Osteoblast (primary cell): ENCODE measurements around the gene TSSC4. TPM values are rescaled to one million over a fixed set of nuclear protein-coding genes. Genes with fewer than 3 reads are reported as not detected.

Experiments
- DNase-seq: peaks from one replicate; pipeline ENCODE4 v3.0.0; 2011; ENCODE audit warnings: low spot score, mixed read lengths; ENCODE audit not compliant: insufficient read length; ENCODE audit errors: missing footprints
- H2AFZ ChIP-seq: 2 replicates; pipeline ENCODE4 v1.6.0; 2011; ENCODE audit warnings: mild to moderate bottlenecking, low read length
- H3K27ac ChIP-seq: 2 replicates; pipeline ENCODE4 v1.5.1; 2011; ENCODE audit warnings: mild to moderate bottlenecking, low read depth, low read length, moderate library complexity
- H3K27me3 ChIP-seq: 2 replicates; pipeline ENCODE4 v1.6.0; 2012; ENCODE audit warnings: mild to moderate bottlenecking, control low read depth, inconsistent platforms, low read length, moderate library complexity; ENCODE audit not compliant: insufficient read depth
- H3K36me3 ChIP-seq: 2 replicates; pipeline ENCODE4 v1.5.1; 2011; ENCODE audit warnings: mild to moderate bottlenecking, low read length, control low read depth, moderate library complexity; ENCODE audit not compliant: insufficient read depth
- H3K4me1 ChIP-seq: 2 replicates; pipeline ENCODE4 v1.5.1; 2011; ENCODE audit warnings: mild to moderate bottlenecking, low read length, control low read depth, moderate library complexity; ENCODE audit not compliant: insufficient read depth
- H3K4me2 ChIP-seq: 2 replicates; pipeline ENCODE4 v1.6.0; 2011; ENCODE audit warnings: mild to moderate bottlenecking, low read length; ENCODE audit not compliant: insufficient read depth
- H3K4me3 ChIP-seq: fragments of 200-600 bp; sonication (generic); 3 replicates; pipeline ENCODE4 v1.5.1; 2012; ENCODE audit warnings: mild to moderate bottlenecking, low read length, inconsistent platforms; ENCODE audit not compliant: insufficient read depth
- H3K79me2 ChIP-seq: 2 replicates; pipeline ENCODE4 v1.6.0; 2012; ENCODE audit warnings: mild to moderate bottlenecking, low read length, control low read depth, inconsistent platforms; ENCODE audit not compliant: insufficient read depth
- H3K9me3 ChIP-seq: 2 replicates; pipeline ENCODE4 v1.5.1; 2011; ENCODE audit warnings: low read depth, low read length, control low read depth
- H4K20me1 ChIP-seq: 2 replicates; pipeline ENCODE4 v1.6.0; 2012; ENCODE audit warnings: mild to moderate bottlenecking, low read length, control low read depth; ENCODE audit not compliant: insufficient read depth
- total RNA-seq: library from RNA; depleted of rRNA; stranded (reverse); fragments of >200 nt; gene quantifications from 2 replicates; pipeline ENCODE4 v1.2.3, GENCODE V29; 2012
- TF ChIP-seq, protein P1 (sequence below): IDR thresholded peaks from 2 replicates; pipeline ENCODE4 v1.5.1; 2011; ENCODE audit warnings: mild to moderate bottlenecking, low read depth, low read length, moderate library complexity; ENCODE audit errors: extremely low read depth

Gene TSSC4
- total RNA-seq, 1 donor: 46.7 TPM

DNA sequence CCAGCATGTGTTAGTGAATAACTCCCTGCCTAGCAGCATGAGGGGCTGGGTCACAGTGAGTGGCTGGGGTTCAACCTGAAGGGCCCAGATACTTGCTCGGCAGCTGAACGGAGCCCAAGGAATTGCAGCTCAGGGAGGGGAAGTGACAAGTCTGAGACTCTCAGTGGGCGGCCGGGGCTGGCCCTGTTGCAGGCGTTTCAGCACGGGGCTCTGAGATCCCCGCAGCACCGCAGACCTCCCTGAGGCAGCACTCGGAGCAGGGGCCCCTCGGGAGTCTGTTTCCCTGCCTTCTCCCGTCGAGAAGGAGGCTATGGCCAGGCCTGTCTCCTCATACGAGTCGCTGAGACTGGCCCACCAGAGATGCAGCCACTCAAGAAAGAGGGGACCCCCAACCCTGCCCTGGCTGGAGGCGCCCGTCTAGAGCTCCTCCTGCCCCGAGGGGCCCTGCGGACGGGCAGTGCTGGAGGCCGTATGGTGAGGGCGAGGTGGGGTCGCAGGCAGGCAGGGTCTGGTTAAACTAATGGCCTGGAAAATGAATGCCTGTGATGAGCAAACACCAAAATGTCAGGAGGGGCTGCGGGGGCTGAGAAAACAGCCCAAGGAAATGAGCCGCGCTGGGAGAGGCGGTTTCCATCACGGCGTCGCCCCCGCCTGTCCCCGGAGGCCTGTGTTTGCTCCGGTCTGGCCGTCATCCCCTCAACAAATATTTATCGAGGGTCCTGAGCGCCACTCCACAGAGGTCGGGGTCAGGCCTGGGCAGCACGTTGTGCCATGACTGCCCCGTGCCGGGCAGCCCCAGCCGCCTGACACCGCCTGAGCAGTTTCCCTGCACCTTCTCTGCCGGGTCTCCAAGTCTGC, 9.3 kb downstream of the TSSC4 start:
- H3K27ac ChIP-seq: no peak overlapping the region
- H3K36me3 ChIP-seq: no peaks in the 10 kb centered on the region
- peak overlapping the region; percentile 55 for H3K4me2 ChIP-seq

DNA sequence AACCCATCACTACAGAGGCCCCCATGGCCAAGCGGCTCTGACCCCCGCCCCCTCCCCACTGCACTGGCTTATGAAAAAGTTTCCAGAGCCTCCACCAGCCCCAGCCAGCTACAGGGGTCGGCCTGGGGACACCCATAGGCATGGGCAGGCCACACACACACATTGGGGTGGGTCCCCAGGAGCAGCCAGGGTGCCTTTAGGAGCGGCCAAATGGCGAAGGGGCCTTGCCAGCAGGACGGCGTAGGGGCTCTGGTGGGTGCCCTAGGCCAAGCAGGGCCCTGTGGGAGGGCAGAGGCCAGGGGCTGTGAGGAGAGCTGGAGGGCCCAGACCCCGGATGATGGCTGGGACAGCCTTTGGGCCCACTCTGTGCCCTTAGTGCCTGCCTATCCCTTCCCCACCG, 10.1 kb downstream of the TSSC4 start:
- Histone ChIP-seq H3K4me3 (no peak overlapping the region), H3K9me3 (no peaks in the 10 kb centered on the region), H3K79me2 (no peaks in the 10 kb centered on the region), H4K20me1 (no peaks in the 10 kb centered on the region), H3K27ac (no peak overlapping the region), H3K36me3 (no peaks in the 10 kb centered on the region), H3K27me3 (no peaks in the 10 kb centered on the region), H3K4me2 (no peak overlapping the region), H3K4me1 (no peaks in the 10 kb centered on the region), H2AFZ (no peak overlapping the region)
- DNase-seq: no peak
- TF ChIP-seq, protein P1, sequence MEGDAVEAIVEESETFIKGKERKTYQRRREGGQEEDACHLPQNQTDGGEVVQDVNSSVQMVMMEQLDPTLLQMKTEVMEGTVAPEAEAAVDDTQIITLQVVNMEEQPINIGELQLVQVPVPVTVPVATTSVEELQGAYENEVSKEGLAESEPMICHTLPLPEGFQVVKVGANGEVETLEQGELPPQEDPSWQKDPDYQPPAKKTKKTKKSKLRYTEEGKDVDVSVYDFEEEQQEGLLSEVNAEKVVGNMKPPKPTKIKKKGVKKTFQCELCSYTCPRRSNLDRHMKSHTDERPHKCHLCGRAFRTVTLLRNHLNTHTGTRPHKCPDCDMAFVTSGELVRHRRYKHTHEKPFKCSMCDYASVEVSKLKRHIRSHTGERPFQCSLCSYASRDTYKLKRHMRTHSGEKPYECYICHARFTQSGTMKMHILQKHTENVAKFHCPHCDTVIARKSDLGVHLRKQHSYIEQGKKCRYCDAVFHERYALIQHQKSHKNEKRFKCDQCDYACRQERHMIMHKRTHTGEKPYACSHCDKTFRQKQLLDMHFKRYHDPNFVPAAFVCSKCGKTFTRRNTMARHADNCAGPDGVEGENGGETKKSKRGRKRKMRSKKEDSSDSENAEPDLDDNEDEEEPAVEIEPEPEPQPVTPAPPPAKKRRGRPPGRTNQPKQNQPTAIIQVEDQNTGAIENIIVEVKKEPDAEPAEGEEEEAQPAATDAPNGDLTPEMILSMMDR: no peak

More for the DNA sequence above, 9.3 kb downstream of the TSSC4 start:
- no peaks in the 10 kb centered on the region for H3K9me3 ChIP-seq
- H3K4me1 ChIP-seq: no peaks in the 10 kb centered on the region
- DNase-seq: no peak
- no peaks in the 10 kb centered on the region for H3K79me2 ChIP-seq
- H2AFZ ChIP-seq: peak overlapping the region; percentile 71
- H3K27me3 ChIP-seq: no peaks in the 10 kb centered on the region
- TF ChIP-seq, protein P1: no peak
- H4K20me1 ChIP-seq: no peaks in the 10 kb centered on the region
- no peak overlapping the region for H3K4me3 ChIP-seq

DNA sequence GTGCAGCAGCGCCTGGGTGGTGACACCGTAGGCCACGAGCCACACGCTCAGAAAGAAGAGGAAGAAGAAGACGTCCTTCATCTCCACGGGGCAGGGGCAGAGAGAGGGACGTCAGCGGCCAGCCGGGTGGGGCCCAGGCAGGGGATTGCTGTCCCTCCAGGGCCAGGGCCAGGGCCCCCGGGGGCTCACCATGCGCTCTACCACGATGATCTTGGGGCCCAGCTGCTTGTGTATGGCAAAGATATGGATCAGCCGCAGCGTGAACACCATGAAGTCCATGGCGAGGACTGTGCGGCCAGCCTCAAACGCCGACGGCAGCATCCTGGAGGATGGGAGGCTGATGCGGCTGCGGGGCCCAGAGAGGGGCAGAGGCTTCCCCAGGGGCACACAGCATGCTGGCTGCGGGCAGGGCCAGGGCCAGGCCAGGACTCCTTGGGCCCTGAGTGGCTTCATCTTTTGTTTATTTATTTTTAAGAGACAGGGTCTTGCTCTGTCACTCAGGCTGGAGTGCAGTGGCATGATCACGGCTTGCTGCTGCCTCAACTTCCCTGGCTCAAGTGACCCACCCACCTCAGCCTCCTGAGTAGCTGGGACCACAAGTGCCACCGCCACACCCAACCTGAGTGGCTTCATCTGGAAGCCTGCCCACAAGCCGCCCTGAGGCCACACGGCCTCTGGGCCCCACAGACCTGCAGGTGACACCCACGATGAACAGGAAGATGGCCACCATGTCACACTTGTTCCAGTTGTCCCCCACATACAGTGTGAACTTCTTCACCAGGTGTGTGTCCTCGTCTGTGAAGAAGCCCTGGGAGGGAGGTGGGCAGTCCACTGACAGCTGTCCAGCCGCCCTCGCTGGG, 11.1 kb downstream of the TSSC4 start:
- Histone ChIP-seq H3K27me3 (no peaks in the 10 kb centered on the region), H3K9me3 (no peaks in the 10 kb centered on the region), H3K79me2 (no peaks in the 10 kb centered on the region), H2AFZ (no peak overlapping the region), H4K20me1 (no peaks in the 10 kb centered on the region), H3K4me3 (no peak overlapping the region), H3K27ac (no peak overlapping the region), H3K4me1 (no peaks in the 10 kb centered on the region), H3K4me2 (no peak overlapping the region), H3K36me3 (no peaks in the 10 kb centered on the region)
- TF ChIP-seq, protein P1: no peak
- DNase-seq: no peak

DNA sequence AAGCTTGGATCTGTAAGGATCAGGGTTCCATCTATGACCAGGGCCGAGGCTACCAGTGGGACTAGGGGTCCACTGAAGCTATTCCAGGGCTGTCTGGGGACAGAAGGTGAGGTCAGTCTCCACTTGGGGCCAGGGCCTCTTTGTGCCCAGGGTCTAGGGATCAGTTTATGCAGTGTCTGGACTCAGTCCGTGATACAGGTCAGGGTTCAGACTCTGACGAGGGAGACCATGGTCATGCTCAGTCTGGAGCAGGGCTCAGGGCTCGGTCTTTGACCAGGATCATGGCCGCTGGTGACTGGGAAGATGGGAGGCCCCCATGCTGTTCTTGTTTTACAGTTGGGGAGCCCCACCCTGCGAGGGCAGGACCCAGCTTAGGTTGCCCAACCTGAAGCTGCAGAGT, 11.8 kb downstream of the TSSC4 start:
- TF ChIP-seq, protein P1: no peak
- H4K20me1 ChIP-seq: no peaks in the 10 kb centered on the region

More for the DNA sequence above, 11.8 kb downstream of the TSSC4 start:
- no peak for DNase-seq
- H3K4me3 ChIP-seq: no peak overlapping the region
- H2AFZ ChIP-seq: no peak overlapping the region
- no peaks in the 10 kb centered on the region for H3K79me2 ChIP-seq
- H3K4me2 ChIP-seq: no peak overlapping the region
- no peaks in the 10 kb centered on the region for H3K36me3 ChIP-seq
- no peaks in the 10 kb centered on the region for H3K27me3 ChIP-seq
- H3K27ac ChIP-seq: no peak overlapping the region
- H3K9me3 ChIP-seq: no peaks in the 10 kb centered on the region
- no peaks in the 10 kb centered on the region for H3K4me1 ChIP-seq
